Panc1 (cell line): Measurements from ENCODE around the gene MLPH. TPM values are rescaled to one million over a fixed set of nuclear protein-coding genes. Genes with fewer than 3 reads are reported as not detected.

Experiments
- ATAC-seq: fragments of 200-7000 bp; cut with Tn5 transposase; 2 replicates; pipeline ENCODE4 v1.9.1; 2020; ENCODE audit warnings: mild to moderate bottlenecking, moderate library complexity
- BruUV-seq: library from RNA; stranded (reverse); fragments of 400-500 nt; replicated peaks from 2 replicates; lab custom pipeline; 2021; lab: Mats Ljungman, UMichigan
- CTCF ChIA-PET: fragments of 300-600 bp; sonication (Branson Sonifier 250); formaldehyde crosslinking; loops from one replicate; lab custom pipeline; 2022; ENCODE audit warnings: antibody characterized with exemption; lab: Charles Lee
- POLR2A ChIA-PET: fragments of 300-600 bp; sonication (Branson Sonifier 250); formaldehyde crosslinking; loops from one replicate; lab custom pipeline; 2022; ENCODE audit warnings: antibody characterized with exemption; lab: Charles Lee
- DNase-seq: peaks from one replicate; pipeline ENCODE4 v3.0.0-alpha.2; 2010; ENCODE audit warnings: low read depth, low spot score
- H3K27ac ChIP-seq: 2 replicates; pipeline ENCODE4 v1.5.1; 2011; ENCODE audit warnings: mild to moderate bottlenecking, low read length, inconsistent platforms
- H3K27me3 ChIP-seq: fragments of 200-500 bp; sonication (Bioruptor generic); 2 replicates; pipeline ENCODE4 v1.6.0; 2014; ENCODE audit warnings: low read length, inconsistent platforms; ENCODE audit not compliant: control insufficient read depth, insufficient read depth
- H3K36me3 ChIP-seq: fragments of 200-500 bp; sonication (Bioruptor generic); 2 replicates; pipeline ENCODE4 v1.5.1; 2014; ENCODE audit warnings: inconsistent platforms, mild to moderate bottlenecking, low read length, moderate library complexity; ENCODE audit not compliant: control insufficient read depth, insufficient read depth
- H3K4me1 ChIP-seq: 2 replicates; pipeline ENCODE4 v1.5.1; 2011; ENCODE audit warnings: inconsistent platforms, mild to moderate bottlenecking, low read length, moderate library complexity; ENCODE audit not compliant: control insufficient read depth, insufficient read depth
- H3K4me3 ChIP-seq, 2 experiments: 2 replicates each; pipeline ENCODE4 v1.5.1; 2011 to 2012; ENCODE audit warnings: low read depth in 2 of 2, low read length in 2 of 2, mild to moderate bottlenecking in 2 of 2, inconsistent platforms in 1 of 2, moderate library complexity in 1 of 2
- H3K9me3 ChIP-seq: fragments of 200-500 bp; sonication (Bioruptor generic); 2 replicates; pipeline ENCODE4 v1.5.1; 2014; ENCODE audit warnings: low read depth, mild to moderate bottlenecking, inconsistent platforms, low read length, moderate library complexity; ENCODE audit not compliant: control insufficient read depth, insufficient read depth
- CTCF ChIP-seq: fragments of 450-650 bp; IDR thresholded peaks from 2 replicates; pipeline ENCODE4 v1.5.1; 2017; ENCODE audit warnings: mild to moderate bottlenecking
- POLR2AphosphoS5 ChIP-seq: IDR thresholded peaks from 2 replicates; pipeline ENCODE4 v1.6.1; 2012; ENCODE audit warnings: mild to moderate bottlenecking, low read depth, low read length, moderate library complexity
- REST ChIP-seq, 2 experiments: IDR thresholded peaks; 2 replicates each; pipeline ENCODE4 v1.6.1; 2011 to 2012; ENCODE audit warnings: low read depth in 2 of 2, control low read depth in 1 of 2, low read length in 1 of 2, mild to moderate bottlenecking in 1 of 2, moderate library complexity in 1 of 2; ENCODE audit not compliant: insufficient read depth in 1 of 2
- SIN3A ChIP-seq: IDR thresholded peaks from 2 replicates; pipeline ENCODE4 v1.6.1; 2012; ENCODE audit warnings: low read depth, mild to moderate bottlenecking, low read length, moderate library complexity, borderline replicate concordance; ENCODE audit not compliant: insufficient read depth
- TCF7L2 ChIP-seq: IDR thresholded peaks from 2 replicates; pipeline ENCODE4 v1.6.1; 2011; ENCODE audit warnings: mild to moderate bottlenecking, low read depth, low read length, inconsistent platforms
- in situ Hi-C: cut with HindIII; loops from 2 replicates; pipeline ENCODE4 v1.10.0; 2016; ENCODE audit warnings: low sequenced_read_pairs, low pct_unique_long_range_greater_than_20kb
- intact Hi-C: fragments of 100-400 bp; cut with micrococcal nuclease; formaldehyde crosslinking; loops from one replicate; pipeline ENCODE4 v1.10.0; 2022; ENCODE audit not compliant: unreplicated experiment
- total RNA-seq: library from RNA; stranded (reverse); gene quantifications from one replicate; pipeline ENCODE4 v1.2.1, GENCODE V29; 2021; ENCODE audit not compliant: unreplicated experiment

The MLPH gene
- total RNA-seq, 1 experiment from 2014 or later = 60.2 TPM

- ChIA-PET POLR2A (no interaction called here), CTCF (interaction anchor here (0.7 kb wide), 1 partner anchor 28 kb away, joined by 3 read pairs; no protein-coding TSS in a partner anchor)
- in situ Hi-C loops = no loop called here
- no peaks in the 10 kb centered on the region for H3K4me1 ChIP-seq
- intact Hi-C loops = no loop called here
- H3K9me3 ChIP-seq = no peaks in the 10 kb centered on the region
- DNase-seq = no peak
- no peak overlapping the region for H3K27ac ChIP-seq
- no peak overlapping the region for H3K4me3 ChIP-seq
- 0 out of 2 replicates have a peak, but pooled peaks have one; percentile 8 for ATAC-seq
- TF ChIP-seq POLR2AphosphoS5 = no peak
- TF ChIP-seq SIN3A = no peak
- TF ChIP-seq CTCF = no peak
- no peak for TF ChIP-seq TCF7L2
- no peak for TF ChIP-seq REST (IDR thresholded peaks at IDR 0.05; ENCODE audit: insufficient read depth in 1 of 2, low read depth in 2 of 2, low read length in 1 of 2)
- BruUV-seq = no TSS peak
- no peaks in the 10 kb centered on the region for H3K27me3 ChIP-seq
- no peaks in the 10 kb centered on the region for H3K36me3 ChIP-seq
Measured at GRCh38 chr2:237546876-237547395, 59.9 kb downstream of the MLPH start.

GRCh38 chr2:237547841-237548416 lies 60.9 kb downstream of the MLPH start:
- CTCF ChIA-PET = interaction anchor here (0.7 kb wide), 1 partner anchor 29 kb away, joined by 3 read pairs; no protein-coding TSS in a partner anchor
- H3K9me3 ChIP-seq = no peaks in the 10 kb centered on the region
- in situ Hi-C loops (no loop called here), intact Hi-C loops (no loop called here)
- H3K4me1 ChIP-seq = no peaks in the 10 kb centered on the region
- POLR2A ChIA-PET = no interaction called here
- no peak for ATAC-seq
- BruUV-seq = no TSS peak
- no peak overlapping the region for H3K4me3 ChIP-seq
- H3K36me3 ChIP-seq = no peaks in the 10 kb centered on the region
- H3K27me3 ChIP-seq = no peaks in the 10 kb centered on the region
- TF ChIP-seq TCF7L2 (no peak), CTCF (no peak), REST (IDR thresholded peaks at IDR 0.05; ENCODE audit: insufficient read depth in 1 of 2, low read depth in 2 of 2, low read length in 1 of 2) (peak; percentile 65 to 72)
- DNase-seq = no peak
- H3K27ac ChIP-seq = no peak overlapping the region
